DLD1 (cell line): ENCODE measurements around the gene NKIRAS1.

ENCODE experiments used
- in situ Hi-C: cut with HindIII; loops from 2 replicates; pipeline ENCODE4 v1.10.0; 2017; ENCODE audit warnings: low sequenced_read_pairs

NKIRAS1 gene

DNA sequence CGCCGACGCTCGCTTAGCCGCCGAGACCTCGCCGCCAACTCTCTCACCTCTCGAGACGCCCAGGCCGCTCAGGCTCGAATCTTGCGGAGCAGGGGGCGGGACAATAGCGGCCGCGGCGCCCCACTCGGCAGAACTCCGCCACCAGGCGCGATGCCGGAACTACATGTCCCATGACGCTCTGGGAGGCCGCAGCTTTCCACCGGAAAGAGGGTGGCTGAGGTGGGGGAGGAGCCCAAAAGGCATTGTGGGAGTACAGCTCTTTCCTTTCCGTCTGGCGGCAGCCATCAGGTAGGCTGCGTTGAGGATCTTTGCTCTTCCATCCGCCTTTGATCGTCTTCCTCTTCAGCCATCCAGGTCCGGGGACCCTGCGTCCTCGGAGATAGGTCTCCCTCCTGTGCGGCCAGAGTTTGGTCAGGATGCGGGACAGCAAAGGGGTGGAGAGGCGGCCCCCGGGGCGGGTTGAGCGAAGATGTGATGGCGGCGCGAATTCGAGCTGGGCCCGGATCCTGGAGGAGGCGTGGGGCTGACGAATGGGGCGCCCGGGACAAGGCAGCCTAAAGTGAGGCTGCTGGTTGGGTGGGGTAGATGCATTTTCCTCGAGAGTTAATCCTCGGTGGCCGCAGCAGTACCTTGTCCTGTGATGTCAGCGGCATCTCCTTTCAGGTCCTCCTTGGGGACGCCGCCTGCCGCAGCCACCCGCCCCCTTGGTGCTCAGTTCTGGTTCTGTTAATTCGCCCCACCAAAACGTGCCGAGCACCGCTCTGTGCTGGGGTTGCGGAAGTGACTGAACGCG, at the start of gene NKIRAS1, which contains the start of gene RPL15:
Gene NKIRAS1, minus strand, starts transcription at position 105 of the 793 bp plus-strand sequence. CDS start 6,086 bp downstream, outside the sequence.
Gene RPL15, plus strand, starts transcription at position 247 of the 793 bp plus-strand sequence. CDS start 728 bp downstream, outside the sequence.
- in situ Hi-C loops: no loop called here

DNA sequence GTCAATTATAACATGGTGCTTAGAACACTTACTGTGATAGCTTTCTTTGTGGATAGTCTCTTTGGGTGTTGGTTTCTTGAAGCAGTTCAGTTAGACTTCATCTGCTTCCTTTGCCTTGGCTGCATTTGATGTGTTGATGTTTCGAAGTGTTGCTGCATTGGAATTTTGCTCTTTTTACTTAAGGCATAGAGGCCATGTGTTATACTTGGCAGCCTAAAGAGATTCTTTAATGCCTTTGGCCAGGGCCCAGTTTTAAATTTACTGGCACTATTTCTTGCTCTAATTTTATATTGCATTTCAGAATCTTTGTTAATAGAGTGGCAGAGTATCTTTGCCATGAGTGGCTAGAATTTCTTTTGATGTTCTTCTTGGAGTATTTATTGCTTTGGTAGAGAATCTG, 49.5 kb upstream of the NKIRAS1 start:
- in situ Hi-C loops: no loop called here

DNA sequence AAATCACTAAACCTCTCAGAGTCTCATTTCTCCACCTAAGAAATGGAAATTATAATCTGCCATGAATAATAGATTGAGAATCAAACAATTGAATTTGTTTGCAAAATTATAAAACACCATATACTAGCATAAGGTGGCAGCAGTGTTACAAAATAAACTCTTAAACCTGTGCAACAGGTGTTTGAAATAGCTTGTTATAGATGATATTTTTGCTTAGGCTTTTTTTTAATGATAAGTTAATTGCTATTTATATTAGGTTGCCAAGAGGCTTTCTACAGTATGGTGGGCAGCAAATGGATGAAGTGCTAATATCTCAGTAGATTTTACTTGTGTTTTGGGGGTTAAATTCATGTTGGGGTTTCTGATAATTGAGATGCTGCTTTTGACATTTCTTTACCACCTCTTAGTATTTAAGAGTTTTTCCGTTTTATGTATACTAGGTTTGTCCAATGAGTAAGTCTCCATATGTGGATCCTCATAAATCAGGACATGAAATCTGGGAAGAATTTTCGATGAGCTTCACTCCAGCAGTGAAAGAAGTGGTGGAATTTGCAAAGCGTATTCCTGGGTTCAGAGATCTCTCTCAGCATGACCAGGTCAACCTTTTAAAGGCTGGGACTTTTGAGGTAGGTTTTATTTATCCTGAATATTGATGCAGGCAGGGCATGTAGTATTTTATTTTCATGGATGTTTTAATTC, 47.9 kb upstream of the NKIRAS1 start:
- in situ Hi-C loops: no loop called here

DNA sequence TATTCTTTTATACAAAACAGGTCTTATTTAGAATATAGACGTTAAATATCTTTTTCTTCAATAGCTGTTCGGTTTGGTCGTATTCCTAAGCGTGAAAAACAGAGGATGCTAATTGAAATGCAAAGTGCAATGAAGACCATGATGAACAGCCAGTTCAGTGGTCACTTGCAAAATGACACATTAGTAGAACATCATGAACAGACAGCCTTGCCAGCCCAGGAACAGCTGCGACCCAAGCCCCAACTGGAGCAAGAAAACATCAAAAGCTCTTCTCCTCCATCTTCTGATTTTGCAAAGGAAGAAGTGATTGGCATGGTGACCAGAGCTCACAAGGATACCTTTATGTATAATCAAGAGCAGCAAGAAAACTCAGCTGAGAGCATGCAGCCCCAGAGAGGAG, 45.1 kb upstream of the NKIRAS1 start:
- in situ Hi-C loops: no loop called here

DNA sequence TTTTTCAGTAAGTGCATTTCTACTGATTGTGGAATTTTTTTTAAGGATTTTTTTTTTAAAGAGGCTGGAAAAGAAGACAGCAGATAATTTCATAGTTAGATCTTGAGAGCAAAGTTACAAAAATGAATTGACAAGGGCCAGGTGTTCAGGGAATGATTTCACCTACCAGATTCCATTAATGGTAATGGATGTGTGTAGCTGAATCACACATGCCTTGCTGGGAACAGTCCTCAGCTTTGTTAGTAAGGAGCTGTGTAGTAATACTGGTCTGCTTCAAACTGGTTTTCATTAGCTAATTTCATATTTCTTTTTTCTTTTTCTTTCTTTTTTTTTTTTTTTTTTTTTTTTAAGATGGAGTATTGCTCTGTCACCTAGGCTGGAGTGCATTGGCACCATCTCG, 44.3 kb upstream of the NKIRAS1 start:
- in situ Hi-C loops: no loop called here

DNA sequence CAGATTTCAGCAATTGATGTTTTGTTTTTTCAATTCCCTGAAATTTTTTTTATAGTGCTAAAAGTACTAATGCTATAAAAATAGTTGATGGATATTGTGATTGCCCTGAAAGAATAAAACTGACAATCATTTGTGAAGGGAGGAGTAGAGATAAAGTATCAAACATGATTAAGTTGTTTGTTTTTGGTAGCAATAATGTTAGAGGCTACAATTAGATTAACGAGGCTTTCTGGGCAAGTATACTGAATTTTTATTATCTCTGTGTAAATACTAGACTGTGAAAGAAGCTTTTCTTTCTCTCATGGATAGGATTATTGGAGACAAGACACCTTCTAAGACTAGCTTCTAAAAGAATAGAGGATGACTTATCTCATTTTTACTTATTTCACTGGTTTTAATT, 43.9 kb upstream of the NKIRAS1 start:
- in situ Hi-C loops: no loop called here

DNA sequence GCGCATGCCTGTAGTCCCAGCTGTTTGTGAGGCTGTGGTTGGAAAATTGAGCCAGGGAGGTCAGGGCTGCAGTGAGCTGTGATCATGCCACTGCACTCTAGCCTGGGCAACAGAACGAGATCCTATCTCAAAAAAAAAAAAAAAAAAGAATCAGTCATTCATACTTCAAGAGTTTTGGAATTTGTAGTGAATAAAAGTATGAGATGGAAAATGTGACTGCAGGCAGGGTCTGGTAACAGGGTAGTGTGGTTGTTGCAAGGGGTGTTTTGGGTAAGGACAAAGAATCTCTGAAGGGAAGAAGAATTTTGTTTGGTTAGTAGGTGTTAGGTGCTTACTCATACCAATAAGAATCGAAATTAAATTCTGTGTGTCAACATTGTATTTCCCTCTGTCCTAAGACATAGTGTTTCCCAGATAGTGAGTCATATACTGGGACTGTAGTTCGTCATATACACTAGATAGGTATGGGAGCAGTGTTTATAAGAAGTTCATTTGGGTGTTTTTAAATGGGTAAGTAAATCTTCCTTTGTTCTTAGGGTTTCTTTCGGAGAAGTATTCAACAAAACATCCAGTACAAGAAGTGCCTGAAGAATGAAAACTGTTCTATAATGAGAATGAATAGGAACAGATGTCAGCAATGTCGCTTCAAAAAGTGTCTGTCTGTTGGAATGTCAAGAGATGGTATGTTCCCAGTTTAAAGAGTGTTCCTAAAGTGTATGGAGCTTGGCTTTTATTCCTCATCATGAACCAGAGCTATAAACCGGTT, 42.5 kb upstream of the NKIRAS1 start:
- in situ Hi-C loops: no loop called here

DNA sequence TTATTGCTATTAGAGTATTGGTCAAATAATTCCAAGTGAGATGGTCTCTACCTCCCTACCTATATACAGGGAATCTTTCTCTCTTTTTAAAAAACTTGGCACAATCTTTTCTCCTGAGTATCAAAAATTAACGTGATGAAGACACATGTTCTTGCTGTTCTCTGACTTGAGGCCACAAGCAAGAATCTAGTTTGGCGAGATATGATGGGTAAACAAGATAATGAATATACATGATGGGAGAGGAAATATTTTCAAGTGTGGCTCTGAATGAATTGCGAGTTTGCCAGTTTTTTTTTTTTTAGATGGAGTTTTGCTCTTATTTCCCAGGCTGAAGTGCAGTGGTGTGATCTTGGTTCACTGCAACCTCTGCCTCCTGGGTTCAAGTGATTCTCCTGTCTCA, 39.9 kb upstream of the NKIRAS1 start:
- in situ Hi-C loops: no loop called here

DNA sequence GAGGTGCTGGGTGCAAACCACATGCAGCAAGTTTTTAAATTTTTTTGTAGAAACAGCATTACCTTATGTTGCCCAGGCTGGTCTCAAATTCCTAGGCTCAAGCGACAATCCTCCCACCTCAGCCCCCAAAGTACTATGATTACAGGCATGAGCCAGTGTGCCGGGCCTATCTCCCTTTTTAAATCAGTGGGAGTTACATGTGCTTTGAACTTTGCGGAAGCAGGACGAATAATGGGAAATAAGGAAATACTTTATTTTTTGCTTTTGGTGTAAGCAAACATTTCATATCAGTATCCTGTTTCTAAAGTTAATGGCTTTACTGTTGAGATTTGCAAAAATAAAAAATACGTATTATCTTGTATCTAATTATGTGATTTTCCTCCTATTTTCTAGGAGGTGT, 37.4 kb upstream of the NKIRAS1 start:
- in situ Hi-C loops: no loop called here

DNA sequence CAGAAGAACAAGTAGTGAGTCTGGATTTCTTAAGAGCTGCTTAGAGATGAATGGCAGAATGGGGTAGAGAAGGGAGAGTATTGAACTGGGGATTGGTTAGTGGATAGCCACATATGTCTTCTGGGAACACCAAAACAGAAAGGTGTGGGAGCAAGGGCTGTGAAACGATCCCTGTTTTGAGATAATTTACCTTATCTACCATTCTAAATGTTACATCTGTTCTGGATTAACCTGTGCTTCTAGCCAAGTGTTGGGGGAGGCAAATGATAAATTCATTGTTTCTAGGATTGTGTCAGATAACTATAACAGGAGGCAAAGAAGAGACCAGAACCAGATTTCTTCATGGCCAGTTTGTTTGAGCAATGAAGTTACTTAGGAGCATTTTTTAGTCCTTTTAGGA, 36.7 kb upstream of the NKIRAS1 start:
- in situ Hi-C loops: no loop called here

DNA sequence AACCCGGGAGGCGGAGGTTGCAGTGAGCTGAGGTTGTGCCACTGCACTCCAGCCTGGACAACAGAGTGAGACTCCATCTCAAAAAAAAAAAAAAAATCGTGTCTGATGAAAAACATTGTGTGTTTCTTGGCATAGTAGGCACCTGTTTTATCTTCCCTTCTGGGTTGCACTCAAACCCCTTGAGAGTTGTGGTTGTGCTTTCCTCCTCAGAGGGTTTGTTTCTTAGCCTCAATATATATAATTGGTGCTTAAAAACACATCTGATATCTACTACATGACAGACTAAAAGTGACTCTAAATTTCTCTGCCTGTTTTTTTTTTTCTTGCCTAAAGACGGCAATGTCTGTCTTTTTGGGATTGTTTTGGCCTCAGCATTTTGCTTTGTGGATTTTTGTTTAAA, 35.9 kb upstream of the NKIRAS1 start:
- in situ Hi-C loops: no loop called here

DNA sequence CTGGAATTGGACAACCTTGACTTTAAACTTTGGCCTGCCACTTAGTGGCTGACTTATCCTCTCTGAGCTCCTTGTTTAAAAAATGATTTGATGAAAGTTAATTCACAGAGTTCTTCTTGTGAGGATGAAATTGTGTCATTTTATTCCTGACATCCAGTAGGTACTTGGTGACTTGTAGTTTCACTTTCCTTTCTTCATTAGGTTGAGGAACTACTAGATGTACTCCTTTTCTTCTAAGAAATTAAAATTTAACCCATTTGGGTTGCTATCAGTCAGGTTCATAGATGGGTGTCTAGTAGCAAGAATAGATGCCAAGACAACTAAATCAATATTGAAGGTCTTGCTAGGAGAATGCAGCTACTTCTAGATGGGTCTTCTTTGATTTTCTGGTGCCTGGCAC, 33.5 kb upstream of the NKIRAS1 start:
- in situ Hi-C loops: no loop called here

DNA sequence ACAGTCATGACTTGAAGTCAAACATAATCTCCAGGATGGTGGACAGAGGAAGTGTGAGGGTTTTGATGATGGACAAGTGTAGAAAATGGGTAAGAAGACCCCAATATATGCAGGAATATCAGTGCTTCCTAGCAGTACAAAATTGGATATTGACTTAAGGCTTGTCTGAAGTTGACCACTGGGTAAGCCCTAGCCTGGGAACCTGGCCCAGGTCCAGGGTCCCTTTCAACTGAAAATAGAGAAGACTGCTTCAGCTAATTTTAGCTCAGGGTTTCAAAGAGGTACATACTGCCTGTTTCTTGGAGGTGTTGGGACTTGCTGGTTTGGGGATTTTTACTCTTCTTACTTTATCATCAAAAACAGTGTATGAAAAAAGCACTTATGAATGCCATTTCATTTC, 33.0 kb upstream of the NKIRAS1 start:
- in situ Hi-C loops: no loop called here

DNA sequence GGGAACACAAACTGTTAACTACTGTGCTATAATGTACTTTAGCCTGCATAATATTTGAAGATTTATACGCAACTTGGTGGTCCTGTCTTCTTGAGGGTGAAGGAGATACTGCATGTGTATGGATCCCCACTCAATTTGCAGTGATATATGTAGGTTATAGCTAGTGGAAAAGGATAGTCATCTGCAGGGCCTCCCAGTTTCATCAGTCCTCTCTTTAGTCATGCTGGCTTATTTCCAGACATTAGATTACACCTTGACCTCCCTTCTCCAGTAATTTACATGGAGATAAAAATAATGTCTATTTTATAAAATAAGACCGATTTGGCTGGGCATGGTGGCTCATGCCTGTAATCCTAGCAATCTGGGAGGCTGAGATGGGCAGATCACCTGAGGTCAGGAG, 32.0 kb upstream of the NKIRAS1 start:
- in situ Hi-C loops: no loop called here

DNA sequence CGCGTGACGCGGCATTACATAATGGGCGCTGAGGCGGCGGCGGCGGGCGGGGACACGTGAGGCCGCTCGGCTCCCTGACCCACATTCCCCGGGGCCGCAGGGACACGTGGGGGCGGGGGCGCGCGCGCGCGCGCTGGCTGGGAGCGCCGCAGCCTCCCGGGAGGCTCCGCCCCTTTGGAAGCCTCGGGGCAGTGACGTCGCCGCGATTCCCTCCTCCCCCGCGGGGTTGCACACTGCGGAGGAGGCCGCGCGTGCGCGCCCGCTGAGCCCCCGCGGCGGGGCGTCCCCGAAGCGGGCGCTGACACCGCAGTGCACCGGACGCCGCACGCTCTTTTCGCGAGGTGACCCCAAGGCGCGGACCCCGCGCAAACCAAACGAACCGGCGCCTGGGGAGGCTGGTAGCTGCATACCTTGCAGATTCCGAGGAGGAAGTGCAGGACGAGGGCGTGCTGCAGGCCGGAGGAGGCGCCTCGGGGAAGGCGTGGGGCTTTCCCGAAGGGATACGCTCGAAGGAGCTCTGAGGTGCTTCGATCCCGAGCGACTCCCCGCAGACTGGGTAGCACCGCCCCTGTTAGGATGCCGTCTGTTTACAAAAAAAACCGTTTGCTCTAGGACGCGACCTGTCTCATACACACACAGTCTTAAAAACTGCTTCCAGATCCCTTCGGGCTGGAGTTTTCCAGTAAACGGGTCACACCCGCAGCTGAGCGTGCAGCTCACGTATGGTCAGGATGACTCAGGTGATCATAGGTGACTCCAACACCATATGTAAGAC, 29.3 kb upstream of the NKIRAS1 start:
- in situ Hi-C loops: no loop called here

DNA sequence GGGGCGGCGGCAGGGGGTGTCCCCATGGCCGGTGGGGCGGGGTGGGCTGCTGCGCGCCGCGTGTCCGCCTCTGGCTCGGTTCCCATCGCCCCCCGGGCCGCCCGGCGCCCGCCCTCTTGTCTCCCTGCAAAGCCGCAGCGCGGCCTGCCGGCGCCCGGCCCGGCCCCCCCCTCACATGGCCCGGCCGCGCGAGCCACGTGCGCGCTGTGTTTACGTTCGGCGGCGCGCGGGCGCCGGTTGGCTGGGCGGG, 28.8 kb upstream of the NKIRAS1 start:
- in situ Hi-C loops: no loop called here

DNA sequence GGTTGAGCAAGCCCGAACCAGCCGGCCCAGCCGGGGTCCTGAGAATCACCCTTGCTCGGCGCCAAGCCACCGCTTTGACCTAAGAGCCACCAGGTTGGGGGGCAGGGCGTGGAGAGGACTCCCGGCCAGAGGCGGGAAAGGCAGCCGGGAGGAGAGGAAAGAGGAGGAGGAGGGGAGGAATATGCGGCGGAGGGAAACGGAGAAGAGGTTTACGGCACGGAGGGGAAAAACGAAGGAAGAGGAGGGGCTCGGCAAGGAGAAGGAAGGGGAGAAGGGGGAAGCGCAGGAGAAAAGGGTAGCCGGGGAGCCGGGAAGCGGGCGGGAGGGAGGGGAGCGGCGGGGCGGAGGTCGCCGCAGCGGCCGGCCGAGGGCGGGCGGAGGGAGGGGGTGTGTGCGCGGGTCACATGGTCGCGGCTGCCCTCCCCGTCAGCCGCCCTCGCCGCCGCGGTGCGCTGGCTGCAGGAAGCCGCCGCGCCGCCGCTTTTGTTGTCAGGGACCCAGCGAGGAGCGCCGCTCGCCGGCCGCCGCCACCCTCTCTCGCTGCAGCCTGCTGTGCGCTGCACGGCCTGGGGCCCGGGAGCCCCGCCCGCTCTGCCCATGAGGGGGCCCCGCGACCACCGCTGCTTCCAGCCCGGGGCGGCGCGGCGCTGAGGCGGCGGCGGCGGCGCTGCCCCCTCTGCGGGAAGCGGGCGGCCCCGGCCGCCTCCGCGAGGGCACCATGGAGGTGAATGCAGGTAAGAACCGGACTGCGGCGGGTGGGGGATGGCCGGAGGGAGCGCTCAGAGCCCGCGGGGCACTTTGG, 28.3 kb upstream of the NKIRAS1 start, which contains the start of gene NR1D2:
Gene NR1D2, plus strand, starts transcription at position 426 of the 802 bp plus-strand sequence. Its CDS starts 293 bp downstream, at position 719.
- in situ Hi-C loops: no loop called here

DNA sequence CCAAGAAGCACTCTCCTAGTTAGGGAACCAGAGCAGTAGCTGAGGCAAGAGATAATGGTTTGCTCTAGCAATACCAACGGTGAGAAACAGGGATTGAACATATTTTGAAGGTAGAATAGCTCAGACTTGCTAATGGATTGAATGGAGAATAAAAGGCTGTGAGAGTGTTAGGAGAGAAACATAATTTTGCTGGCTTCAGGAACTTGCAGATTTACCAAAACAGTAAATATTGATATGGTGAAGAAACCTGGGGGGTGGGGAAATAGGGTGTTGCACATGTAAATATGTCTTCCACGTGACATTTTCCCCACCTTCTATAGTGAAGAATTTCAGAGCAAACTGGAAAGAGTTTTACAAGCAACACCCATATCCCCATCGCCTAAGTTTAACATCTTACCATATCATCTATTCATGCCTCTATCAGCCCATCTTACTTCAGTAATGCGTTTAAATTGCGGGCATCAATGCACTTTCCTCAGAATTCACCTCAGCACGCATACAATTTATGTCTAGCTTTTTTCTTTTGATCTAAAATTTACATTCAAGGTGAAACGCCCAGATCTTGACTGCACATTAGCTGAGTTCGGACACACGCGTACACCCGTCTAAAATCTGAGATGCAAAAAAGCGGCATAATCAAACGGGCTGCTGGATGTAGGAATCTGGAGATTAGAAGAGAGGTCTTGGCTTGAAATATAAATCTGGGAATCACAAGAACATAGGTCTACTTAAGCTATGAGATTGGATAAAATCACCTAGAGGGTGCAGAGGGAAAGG, 27.4 kb upstream of the NKIRAS1 start:
- in situ Hi-C loops: no loop called here

DNA sequence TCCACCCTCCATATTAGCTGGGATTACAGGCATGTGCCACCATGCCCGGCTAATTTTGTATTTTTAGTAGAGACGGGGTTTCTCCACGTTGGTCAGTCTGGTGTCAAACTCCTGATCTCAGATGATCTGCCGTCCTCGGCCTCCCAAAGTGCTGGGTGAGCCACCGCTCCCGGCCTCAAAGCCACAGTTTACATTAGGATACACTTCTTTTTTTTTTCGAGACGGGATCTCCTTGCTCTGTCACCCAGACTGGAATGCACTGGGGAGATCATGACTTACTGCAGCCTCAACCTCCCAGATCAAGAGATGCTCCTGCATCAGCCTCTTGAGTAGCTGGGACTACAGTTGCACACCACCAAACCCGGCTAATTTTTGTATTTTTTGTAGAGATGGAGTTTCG, 25.8 kb upstream of the NKIRAS1 start:
- in situ Hi-C loops: no loop called here
